ENCODE measurements around the gene LDLRAP1. TPM values are rescaled to one million over a fixed set of nuclear protein-coding genes. Genes with fewer than 3 reads are reported as not detected.

The LDLRAP1 gene
- total RNA-seq, 1 experiment from 2014 or later = 13.6 TPM

DNA sequence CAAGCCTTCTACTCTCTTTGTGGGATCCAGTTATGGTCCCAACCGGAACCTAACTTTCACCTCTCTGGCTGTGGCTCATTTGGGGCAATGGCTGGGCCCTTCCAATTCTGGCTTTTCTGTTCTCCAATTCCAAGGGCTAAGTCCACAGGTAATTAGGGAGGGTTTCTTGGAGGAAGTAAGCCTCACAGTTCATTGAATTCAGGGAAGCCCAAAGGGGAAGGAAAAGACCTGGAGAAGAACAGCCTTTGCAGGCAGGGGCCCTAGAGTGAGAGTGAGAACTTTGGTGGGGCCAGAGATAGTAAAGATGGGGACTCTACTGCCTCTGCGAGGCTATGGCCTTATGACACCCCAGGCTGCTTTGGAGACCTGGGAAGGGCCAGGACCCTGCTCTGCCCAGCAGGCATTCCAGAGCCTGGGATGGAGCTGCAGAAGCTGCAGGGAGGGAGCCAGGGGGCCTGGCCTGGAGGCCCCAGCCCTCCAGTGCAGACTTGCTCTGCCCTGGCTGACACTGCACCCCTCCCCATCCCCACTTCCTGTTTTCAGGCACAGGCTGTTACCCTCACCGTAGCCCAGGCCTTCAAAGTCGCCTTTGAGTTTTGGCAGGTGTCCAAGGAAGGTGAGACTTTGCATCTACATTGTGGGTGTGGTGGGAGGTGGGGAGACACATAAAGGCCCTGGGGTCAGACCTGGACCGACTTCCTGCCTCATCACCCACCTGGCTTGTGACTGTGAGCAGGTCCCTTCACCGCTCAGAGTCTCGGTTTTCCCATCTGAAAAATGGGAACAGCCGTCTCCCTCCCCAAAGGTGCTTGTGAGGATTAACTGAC, 18.9 kb downstream of the LDLRAP1 start:
- no peak for DNase-seq (ENCODE audit: low read depth)

DNA sequence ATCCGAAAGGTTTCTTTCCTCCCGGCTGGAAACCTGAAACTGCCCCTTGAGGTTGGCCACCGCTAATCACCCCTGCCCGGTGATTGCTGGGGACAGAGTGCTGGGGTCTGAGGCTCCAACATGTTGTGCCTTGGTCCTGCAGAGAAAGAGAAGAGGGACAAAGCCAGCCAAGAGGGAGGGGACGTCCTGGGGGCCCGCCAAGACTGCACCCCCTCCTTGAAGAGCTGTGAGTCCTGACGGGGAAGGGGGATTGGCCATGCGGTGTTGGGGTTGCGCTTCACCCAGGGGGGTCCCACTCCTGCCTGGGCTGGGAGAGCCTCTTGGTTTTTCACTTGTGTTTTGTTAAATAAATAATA, 19.5 kb downstream of the LDLRAP1 start:
- DNase-seq (ENCODE audit: low read depth) = no peak

- no peak for DNase-seq (ENCODE audit: low read depth)
Measured at GRCh38 chr1:25563330-25564215, 20.2 kb downstream of the LDLRAP1 start.

GRCh38 chr1:25564777-25565574, 21.6 kb downstream of the LDLRAP1 start:
- no peak for DNase-seq (ENCODE audit: low read depth)

DNA sequence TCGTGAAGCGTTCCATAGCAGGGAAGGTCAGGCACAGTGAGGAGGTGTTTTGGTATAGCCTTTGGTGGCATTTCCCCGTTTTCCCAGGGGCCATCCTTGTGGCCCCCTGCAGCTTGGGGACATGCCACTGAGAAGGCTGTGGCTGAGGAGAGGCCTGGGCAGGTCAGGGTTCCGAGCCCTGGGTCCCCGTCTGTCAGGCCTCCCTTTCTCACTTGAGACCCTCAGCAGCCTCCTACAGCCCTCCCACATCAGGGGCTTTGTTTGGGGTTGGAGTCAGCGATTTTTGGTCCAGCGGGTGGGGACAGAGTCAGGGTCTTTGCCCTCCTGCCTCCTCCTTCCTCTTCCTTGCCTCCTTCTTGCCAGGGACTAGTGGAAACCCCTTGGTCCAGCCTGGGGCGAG, 22.2 kb downstream of the LDLRAP1 start:
- DNase-seq (ENCODE audit: low read depth) = no peak

DNA sequence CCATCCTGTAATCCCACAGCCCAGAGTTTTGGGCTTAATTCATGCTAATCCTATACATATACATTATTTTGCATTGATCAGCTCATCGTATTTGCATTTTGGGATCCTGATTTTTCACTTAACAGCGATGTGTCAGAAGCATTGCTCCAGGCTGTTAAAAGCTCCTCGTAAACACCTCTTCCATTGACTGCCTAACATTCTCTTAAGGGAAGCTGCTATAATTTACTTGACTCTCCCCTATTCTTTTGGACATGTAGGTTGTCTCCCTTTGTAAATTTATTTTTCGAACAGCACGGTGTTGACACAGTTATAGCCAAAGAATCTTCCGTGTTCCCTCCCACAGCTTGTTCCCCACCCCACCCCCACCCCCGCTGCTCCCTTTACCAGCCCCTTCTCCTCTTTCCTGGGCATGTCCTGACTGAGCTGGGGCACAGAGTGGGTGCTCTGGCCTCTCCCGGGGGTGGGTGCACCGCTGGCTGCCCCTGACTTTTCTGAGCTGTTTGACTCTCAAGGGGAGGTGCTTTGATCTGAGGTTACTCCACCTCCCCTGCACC, 22.8 kb downstream of the LDLRAP1 start:
- DNase-seq (ENCODE audit: low read depth) = no peak

DNA sequence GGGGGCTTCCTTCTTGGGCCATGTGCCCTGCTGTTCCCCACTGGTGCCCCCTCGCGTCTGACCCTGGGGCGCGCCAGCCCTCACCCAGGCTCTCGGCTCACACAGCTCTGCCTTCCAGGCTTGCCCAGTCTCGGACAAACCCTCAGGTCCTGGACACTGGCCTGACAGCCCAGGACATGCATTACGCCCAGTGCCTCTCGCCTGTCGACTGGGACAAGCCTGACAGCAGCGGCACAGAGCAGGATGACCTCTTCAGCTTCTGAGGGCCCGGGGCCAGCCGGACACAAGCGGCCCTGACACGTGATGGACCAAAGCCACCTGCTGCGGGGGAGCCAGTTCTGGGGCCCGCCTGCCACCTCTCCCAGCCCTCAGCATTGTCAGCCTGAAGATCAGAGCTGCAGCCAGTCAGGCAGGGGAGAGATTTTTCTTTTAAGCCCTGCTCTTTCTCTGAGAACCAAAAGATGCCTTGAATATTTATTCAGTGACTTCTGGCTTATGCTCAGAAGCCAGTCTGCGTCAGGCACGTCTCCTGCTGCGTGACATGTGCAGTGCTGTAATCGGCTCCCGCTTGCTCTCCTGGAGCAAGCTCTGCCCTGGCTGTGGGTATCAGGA, 23.4 kb downstream of the LDLRAP1 start:
- no peak for DNase-seq (ENCODE audit: low read depth)

GRCh38 chr1:25567710-25568089, 24.3 kb downstream of the LDLRAP1 start:
- no peak for DNase-seq (ENCODE audit: low read depth)

DNA sequence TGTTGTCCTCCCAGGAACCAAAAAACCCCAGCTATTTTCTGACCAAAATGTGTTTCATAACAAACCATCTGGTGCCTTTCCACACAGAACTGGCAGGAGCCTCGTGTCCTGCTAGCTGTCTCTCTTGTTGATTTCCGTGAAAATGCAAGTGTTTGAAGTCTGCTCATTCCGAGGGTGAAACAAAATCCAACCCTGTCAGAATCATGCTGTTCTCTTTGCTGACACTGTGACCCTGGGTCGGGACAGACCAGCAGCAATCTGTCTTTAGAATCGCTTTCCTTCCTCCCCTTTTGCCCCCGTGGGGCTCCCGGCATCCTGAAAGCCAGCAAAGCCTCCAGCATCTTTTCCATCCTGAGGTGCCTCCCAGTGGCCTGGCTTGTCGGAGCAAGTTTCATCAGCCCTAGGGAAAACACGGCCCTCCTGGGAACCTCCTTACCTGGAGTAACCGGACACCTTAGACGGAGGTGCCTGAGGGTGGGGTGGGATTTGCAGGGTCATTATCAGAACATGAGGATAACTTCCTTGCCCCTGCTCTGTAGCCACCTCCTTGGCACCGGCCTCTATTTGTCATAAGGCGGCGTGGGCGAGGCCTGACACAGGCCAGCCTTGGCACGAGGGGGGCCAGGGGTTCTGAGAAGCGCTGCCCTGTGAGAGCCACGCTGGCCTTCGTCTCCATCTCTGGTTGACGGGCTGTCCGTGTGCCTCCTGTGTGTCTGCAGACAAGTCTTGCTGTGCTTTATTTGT, 24.9 kb downstream of the LDLRAP1 start:
- DNase-seq (ENCODE audit: low read depth) = peak; percentile 85

DNA sequence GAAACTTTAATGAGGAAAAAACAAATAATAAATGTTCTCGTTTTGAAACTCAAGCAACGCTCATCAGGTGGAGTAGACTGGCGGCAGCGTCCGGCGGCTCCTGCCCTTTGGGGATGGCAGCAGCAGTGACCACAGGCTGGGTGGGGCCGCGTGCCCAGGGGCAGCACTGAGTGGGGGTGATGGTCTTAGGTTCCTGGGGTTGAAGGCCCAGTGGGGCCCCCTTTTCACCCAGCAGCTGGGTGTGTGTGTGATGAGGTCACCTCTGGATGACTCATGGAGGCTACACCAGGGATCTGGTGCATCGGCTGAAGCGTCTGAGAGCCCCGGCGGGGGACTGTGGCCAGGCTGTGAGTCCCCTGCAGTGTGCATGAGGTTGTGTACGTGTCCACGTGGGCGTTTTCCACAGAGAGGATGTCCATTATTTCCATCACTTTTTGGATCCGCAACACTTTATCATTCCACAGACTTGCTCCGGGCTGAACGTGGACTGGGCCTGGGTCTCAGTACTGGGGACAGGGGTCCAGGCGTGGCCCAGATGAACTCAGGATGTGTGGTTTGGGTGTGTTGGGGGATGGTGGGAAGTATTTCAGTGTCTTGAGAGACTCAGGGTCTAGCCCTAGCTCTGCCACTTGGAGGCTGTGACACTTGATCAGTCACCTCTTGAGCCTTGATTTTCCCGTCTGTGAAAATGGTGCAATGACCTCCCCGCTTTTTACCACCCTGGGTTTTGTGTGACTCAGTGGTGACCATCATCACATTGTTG, 25.6 kb downstream of the LDLRAP1 start:
- DNase-seq (ENCODE audit: low read depth) = peak; percentile 96

GRCh38 chr1:25569597-25570396, 26.4 kb downstream of the LDLRAP1 start:
- peak; percentile 30 for DNase-seq (ENCODE audit: low read depth)

GRCh38 chr1:25570798-25571521, 27.6 kb downstream of the LDLRAP1 start:
- no peak for DNase-seq (ENCODE audit: low read depth)

- no peak for DNase-seq (ENCODE audit: low read depth)
Measured at GRCh38 chr1:25571522-25571970, 28.1 kb downstream of the LDLRAP1 start.

DNA sequence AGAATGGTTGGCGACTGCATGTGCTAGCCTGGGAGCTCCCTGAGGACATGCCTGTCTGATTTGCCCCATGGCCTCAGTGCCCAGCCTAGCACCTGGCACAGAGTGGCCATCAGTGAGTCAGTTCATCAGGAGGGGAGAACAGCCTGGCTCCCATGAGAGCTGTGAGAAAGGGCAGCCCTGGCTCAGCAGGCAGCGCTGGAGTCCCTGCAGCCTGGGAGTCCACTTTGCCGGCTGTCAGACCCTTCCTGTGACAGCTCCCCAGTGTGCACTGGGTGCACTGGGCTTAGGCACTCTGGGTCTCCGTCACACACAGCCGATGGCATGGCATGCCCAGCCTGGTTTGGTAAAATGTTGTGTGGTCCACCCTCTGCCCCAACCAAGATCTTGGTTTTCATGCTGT, 28.7 kb downstream of the LDLRAP1 start:
- DNase-seq (ENCODE audit: low read depth) = no peak

GRCh38 chr1:25572708-25573590, 29.5 kb downstream of the LDLRAP1 start:
- DNase-seq (ENCODE audit: low read depth) = peak; percentile 62

GRCh38 chr1:25573591-25573930, 30.2 kb downstream of the LDLRAP1 start:
- no peak for DNase-seq (ENCODE audit: low read depth)

GRCh38 chr1:25573961-25574360, 30.6 kb downstream of the LDLRAP1 start:
- no peak for DNase-seq (ENCODE audit: low read depth)

Measured in Daoy (cell line).